H1 (cell line): ENCODE measurements around the gene ACOX1. TPM values are rescaled to one million over a fixed set of nuclear protein-coding genes. Genes with fewer than 3 reads are reported as not detected.

Source experiments
- CTCF ChIA-PET: fragments of 300-600 bp; sonication (Branson Sonifier 250); formaldehyde crosslinking; loops from one replicate; lab custom pipeline; 2021; ENCODE audit not compliant: partially characterized antibody; lab: Charles Lee
- POLR2A ChIA-PET: fragments of 300-600 bp; sonication (Branson Sonifier 250); formaldehyde crosslinking; loops from one replicate; lab custom pipeline; 2021; ENCODE audit warnings: inconsistent platforms; ENCODE audit not compliant: partially characterized antibody; lab: Charles Lee
- DNase-seq, 2 experiments: peaks; one replicate each; pipeline versions ENCODE4 v3.0.0 to v3.0.0-alpha.2; 2010 to 2022; ENCODE audit warnings: low spot score in 2 of 2, low read depth in 1 of 2, mixed read lengths in 1 of 2
- FAIRE-seq: peaks from 2 replicates; lab custom pipeline; 2011; peaks lifted over from hg19 to GRCh38; lab: Jason Lieb, UNC
- H2AFZ ChIP-seq: 2 replicates; pipeline ENCODE4 v1.8.1; 2012; ENCODE audit warnings: low read length, inconsistent platforms
- H2AK5ac ChIP-seq: 2 replicates; pipeline ENCODE4 v1.6.1; 2013; ENCODE audit warnings: low read depth, low read length
- H2BK120ac ChIP-seq: replicated peaks from 2 replicates; pipeline ENCODE3; 2013; ENCODE audit warnings: low read depth, low read length, inconsistent platforms
- H2BK12ac ChIP-seq: 2 replicates; pipeline ENCODE4 v1.6.1; 2013; ENCODE audit warnings: low read depth, low read length
- H2BK15ac ChIP-seq: 2 replicates; pipeline ENCODE4 v1.6.1; 2013; ENCODE audit warnings: low read length
- H2BK20ac ChIP-seq: 2 replicates; pipeline ENCODE4 v1.6.1; 2013; ENCODE audit warnings: low read length
- H2BK5ac ChIP-seq: 2 replicates; pipeline ENCODE4 v1.6.1; 2013; ENCODE audit warnings: low read depth, low read length
- H3K14ac ChIP-seq: 2 replicates; pipeline ENCODE4 v1.6.1; 2013; ENCODE audit warnings: inconsistent platforms; ENCODE audit not compliant: insufficient read length
- H3K18ac ChIP-seq: 2 replicates; pipeline ENCODE4 v1.6.1; 2013; ENCODE audit warnings: low read length; ENCODE audit errors: extremely low read depth
- H3K23ac ChIP-seq: 2 replicates; pipeline ENCODE4 v1.6.1; 2013; ENCODE audit warnings: inconsistent platforms; ENCODE audit not compliant: insufficient read length
- H3K23me2 ChIP-seq: 2 replicates; pipeline ENCODE4 v1.6.1; 2013; ENCODE audit warnings: low read depth, low read length
- H3K27ac ChIP-seq: 2 replicates; pipeline ENCODE4 v1.6.1; 2011; ENCODE audit warnings: low read depth, low read length, inconsistent platforms
- H3K27me3 ChIP-seq, 4 experiments: replicated peaks in 1 of 4; 1 replicate in 1 of 4; 2 replicates in 3 of 4; pipeline versions ENCODE4 v1.6.1 to v1.8.1; 2011 to 2013; ENCODE audit warnings: low read length in 3 of 4, mild to moderate bottlenecking in 3 of 4, inconsistent platforms in 2 of 4, mixed read lengths in 2 of 4, moderate library complexity in 1 of 4; ENCODE audit not compliant: control insufficient read depth in 3 of 4, insufficient read depth in 3 of 4; ENCODE audit errors: extremely low read depth in 1 of 4
- H3K36me3 ChIP-seq, 4 experiments: 2 replicates each; pipeline versions ENCODE4 v1.6.1 to v1.8.1; 2011 to 2013; ENCODE audit warnings: mild to moderate bottlenecking in 4 of 4, low read length in 3 of 4, moderate library complexity in 2 of 4, control low read depth in 1 of 4, inconsistent platforms in 1 of 4; ENCODE audit not compliant: insufficient read depth in 4 of 4, control insufficient read depth in 2 of 4
- H3K4ac ChIP-seq: replicated peaks from 2 replicates; pipeline ENCODE3; 2013; ENCODE audit warnings: low read length, low read depth, mixed read lengths, inconsistent platforms; ENCODE audit not compliant: insufficient read length
- H3K4me1 ChIP-seq, 4 experiments: replicated peaks in 1 of 4; 1 replicate in 1 of 4; 2 replicates in 3 of 4; pipeline versions ENCODE4 v1.6.1 to v1.8.1; 2011 to 2013; ENCODE audit warnings: low read length in 3 of 4, inconsistent platforms in 2 of 4, mixed read lengths in 1 of 4; ENCODE audit not compliant: insufficient read depth in 4 of 4, control insufficient read depth in 3 of 4
- H3K4me2 ChIP-seq, 2 experiments: 2 replicates each; pipeline versions ENCODE4 v1.6.1 to v1.8.1; 2011 to 2013; ENCODE audit warnings: low read depth in 2 of 2, low read length in 2 of 2, control low read depth in 1 of 2, inconsistent platforms in 1 of 2, mild to moderate bottlenecking in 1 of 2; ENCODE audit not compliant: insufficient read depth in 1 of 2
- H3K4me3 ChIP-seq, 4 experiments: fragments of 200-600, 300-600 bp in 1 of 4; sonication (generic), shearing (Covaris generic), sonication (Bioruptor Twin) in 1 of 4; 2 replicates each; pipeline versions ENCODE4 v1.5.1 to v1.8.1; 2011 to 2016; ENCODE audit warnings: low read length in 4 of 4, low read depth in 3 of 4, control low read depth in 2 of 4, inconsistent platforms in 2 of 4, mild to moderate bottlenecking in 2 of 4, mixed read lengths in 1 of 4, moderate library complexity in 1 of 4; ENCODE audit not compliant: insufficient read depth in 2 of 4; ENCODE audit errors: extremely low read depth in 1 of 4
- H3K56ac ChIP-seq: replicated peaks from 2 replicates; pipeline ENCODE3; 2013; ENCODE audit warnings: low read depth, mild to moderate bottlenecking, mixed read lengths, low read length, inconsistent platforms; ENCODE audit not compliant: insufficient read length
- H3K79me1 ChIP-seq: 2 replicates; pipeline ENCODE4 v1.6.1; 2013; ENCODE audit warnings: low read depth, low read length, control low read depth
- H3K79me2 ChIP-seq, 2 experiments: 2 replicates each; pipeline versions ENCODE4 v1.6.1 to v1.8.1; 2012 to 2013; ENCODE audit warnings: low read length in 2 of 2, mild to moderate bottlenecking in 2 of 2, inconsistent platforms in 1 of 2; ENCODE audit not compliant: insufficient read depth in 2 of 2, control insufficient read depth in 1 of 2
- H3K9ac ChIP-seq, 4 experiments: replicated peaks in 1 of 4; 1 replicate in 1 of 4; 2 replicates in 3 of 4; pipeline versions ENCODE4 v1.6.1 to v1.8.1; 2011 to 2013; ENCODE audit warnings: low read depth in 3 of 4, low read length in 3 of 4, control low read depth in 2 of 4, mild to moderate bottlenecking in 2 of 4, moderate library complexity in 2 of 4, inconsistent platforms in 1 of 4; ENCODE audit errors: extremely low read depth in 1 of 4
- H3K9me3 ChIP-seq, 2 experiments: 2 replicates each; pipeline versions ENCODE4 v1.6.1 to v1.8.1; 2012 to 2013; ENCODE audit warnings: mild to moderate bottlenecking in 2 of 2, moderate library complexity in 2 of 2, control low read depth in 1 of 2, inconsistent platforms in 1 of 2, low read depth in 1 of 2, low read length in 1 of 2, mixed read lengths in 1 of 2; ENCODE audit not compliant: insufficient read depth in 2 of 2
- H4K20me1 ChIP-seq, 2 experiments: replicated peaks in 1 of 2; 2 replicates each; pipeline versions ENCODE3 to v1.8.1; 2011 to 2013; ENCODE audit warnings: inconsistent platforms in 2 of 2, low read length in 2 of 2, mild to moderate bottlenecking in 1 of 2; ENCODE audit not compliant: insufficient read depth in 2 of 2, control insufficient read depth in 1 of 2
- H4K5ac ChIP-seq: 2 replicates; pipeline ENCODE4 v1.6.1; 2013; ENCODE audit warnings: low read length, low read depth, mixed read lengths, inconsistent platforms; ENCODE audit not compliant: insufficient read length
- H4K8ac ChIP-seq: 2 replicates; pipeline ENCODE4 v1.8.0; 2013; ENCODE audit warnings: mild to moderate bottlenecking, moderate library complexity, low read length, inconsistent platforms; ENCODE audit not compliant: insufficient read depth; ENCODE audit errors: extremely low read depth
- H4K91ac ChIP-seq: replicated peaks from 2 replicates; pipeline ENCODE3; 2013; ENCODE audit warnings: low read length, mixed read lengths, inconsistent platforms; ENCODE audit not compliant: insufficient read length
- BCL11A ChIP-seq, 2 experiments: IDR thresholded peaks; one replicate each; pipeline ENCODE4 v1.6.1; 2011; ENCODE audit warnings: low read depth in 2 of 2, low read length in 2 of 2, mild to moderate bottlenecking in 2 of 2
- EP300 ChIP-seq, 2 experiments: IDR thresholded peaks; 1 replicate in 1 of 2; 2 replicates in 1 of 2; pipeline ENCODE4 v1.6.1; 2011 to 2012; ENCODE audit warnings: low read depth in 2 of 2, low read length in 2 of 2, mild to moderate bottlenecking in 2 of 2, borderline replicate concordance in 1 of 2, inconsistent platforms in 1 of 2, moderate library complexity in 1 of 2
- HDAC2 ChIP-seq, 2 experiments: fragments of 300-600 bp in 1 of 2; sonication (generic) in 1 of 2; IDR thresholded peaks; 2 replicates each; pipeline ENCODE4 v1.6.1; 2011 to 2012; ENCODE audit warnings: low read depth in 2 of 2, low read length in 2 of 2, mild to moderate bottlenecking in 2 of 2, moderate library complexity in 2 of 2, borderline replicate concordance in 1 of 2, inconsistent platforms in 1 of 2
- HDAC6 ChIP-seq: IDR thresholded peaks from one replicate; pipeline ENCODE4 v1.7.1; 2012; ENCODE audit warnings: low read depth, mild to moderate bottlenecking, inconsistent platforms, low read length, moderate library complexity
- POLR2A ChIP-seq, 2 experiments: IDR thresholded peaks; 1 replicate in 1 of 2; 2 replicates in 1 of 2; pipeline ENCODE4 v1.6.1; 2011; ENCODE audit warnings: low read depth in 2 of 2, low read length in 2 of 2, mild to moderate bottlenecking in 2 of 2; ENCODE audit errors: control extremely low read depth in 1 of 2
- RBBP5 ChIP-seq: IDR thresholded peaks from 2 replicates; pipeline ENCODE4 v1.7.1; 2012; ENCODE audit warnings: low read depth, mild to moderate bottlenecking, inconsistent platforms, low read length, moderate library complexity, borderline replicate concordance
- SP2 ChIP-seq: IDR thresholded peaks from 2 replicates; pipeline ENCODE4 v1.6.1; 2012; ENCODE audit warnings: mild to moderate bottlenecking, low read length, inconsistent platforms
- SRF ChIP-seq: IDR thresholded peaks from 2 replicates; pipeline ENCODE4 v1.6.1; 2011; ENCODE audit warnings: mild to moderate bottlenecking, low read depth, low read length, moderate library complexity
- WGBS, 2 experiments: shearing (Covaris generic) in 1 of 2; methylation state at CpG; one replicate each; pipeline versions ENCODE4 v1.1.6 to v1.1.7; 2013 to 2015; ENCODE audit warnings: low lambda C conversion rate in 2 of 2, mixed read lengths in 2 of 2, inconsistent platforms in 1 of 2, low coverage in 1 of 2, missing lambda C conversion rate in 1 of 2; ENCODE audit not compliant: insufficient replicate concordance in 2 of 2, insufficient coverage in 1 of 2, insufficient read length in 1 of 2; ENCODE audit errors: extremely low coverage in 1 of 2, missing lambda C conversion rate in 1 of 2; 5-methylcytosine and 5-hydroxymethylcytosine counted together
- polyA plus RNA-seq, 7 experiments: library from polyadenylated mRNA; depleted of rRNA in 3 of 7; stranded (reverse) in 5 of 7; unstranded in 2 of 7; fragments of >200 nt in 5 of 7; fragments of 200-250 nt in 2 of 7; gene quantifications; 1 replicate in 5 of 7; 2 replicates in 1 of 7; 4 replicates in 1 of 7; pipeline versions ENCODE4 v1.2.1 to v1.2.3, GENCODE V29; 2011 to 2013; ENCODE audit warnings: missing spikeins in 2 of 7, mixed read lengths in 2 of 7
- total RNA-seq: library from RNA; stranded (reverse); fragmentation: NEBNext Ultra II Directional; extraction: Animal tissue kit (Norgen Biotek cat#: 25700); gene quantifications from 2 replicates; pipeline ENCODE4 v1.2.1, GENCODE V29; 2021

ACOX1 gene
- total and polyA plus RNA-seq, 2 of the 8 experiments (the other 6 are each of a cell fraction or from before 2014, with no cell fraction given): 10.5 to 30.4 TPM

DNA sequence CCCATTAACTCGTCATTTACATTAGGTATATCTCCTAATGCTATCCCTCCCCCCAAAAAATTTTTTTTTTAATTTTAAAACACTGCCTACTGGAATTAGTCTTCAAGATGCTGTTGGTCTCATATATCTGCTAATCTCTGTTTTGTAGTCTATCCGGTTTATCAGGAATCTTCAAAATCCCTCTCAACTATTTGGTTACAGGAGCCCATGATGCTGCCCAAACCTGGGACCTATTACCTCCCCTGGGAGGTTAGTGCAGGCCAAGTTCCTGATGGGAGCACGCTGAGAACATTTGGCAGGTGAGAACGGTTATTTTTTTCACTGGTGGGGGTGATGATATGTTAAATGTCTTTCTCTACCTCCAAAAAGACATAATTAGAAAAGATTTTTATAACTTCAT, 7.0 kb upstream of the ACOX1 start:
- no peak overlapping the region for H4K91ac ChIP-seq
- H3K27me3 ChIP-seq: no peaks in the 10 kb centered on the region
- no peak overlapping the region for H2BK12ac ChIP-seq
- no peak overlapping the region for H2BK120ac ChIP-seq
- 0 out of 2 replicates have a peak, but pooled peaks cover 3% of the 10 kb centered on the region for H3K79me1 ChIP-seq
- no peak overlapping the region for H3K4me3 ChIP-seq
- ChIA-PET POLR2A (no interaction called here), CTCF (interaction anchor here (0.7 to 2.7 kb wide), 3 partner anchors 14 to 264 kb away, joined by 3 to 19 read pairs (median 15); partner anchors contain the start of gene CDK3)
- H2AK5ac ChIP-seq: no peak overlapping the region
- no peak overlapping the region for H3K27ac ChIP-seq
- no peak overlapping the region for H3K9ac ChIP-seq
- H2BK5ac ChIP-seq: no peak overlapping the region
- H3K56ac ChIP-seq: no peak overlapping the region
- WGBS, 2 experiments: 91% methylated on average over 4 of the region's 4 CpGs; no CpG with 5 or more reads in 1 of the 2 experiments
- H3K23me2 ChIP-seq: no peaks in the 10 kb centered on the region
- no peak overlapping the region for H3K4ac ChIP-seq
- no peak overlapping the region for H4K8ac ChIP-seq
- no peaks in the 10 kb centered on the region for H4K20me1 ChIP-seq
- no peak overlapping the region for H4K5ac ChIP-seq
- H3K9me3 ChIP-seq: no peaks in the 10 kb centered on the region
- no peak overlapping the region for H3K4me2 ChIP-seq
- H2BK20ac ChIP-seq: no peak overlapping the region
- H3K79me2 ChIP-seq: peaks cover 0 to 16% of the 10 kb centered on the region in 2 experiments; a peak in 1 of 4 replicates
- TF ChIP-seq EP300 (IDR thresholded peaks at IDR 0.05; ENCODE audit: borderline replicate concordance in 1 of 2, low read depth in 2 of 2, low read length in 2 of 2): no peak
- no peak for TF ChIP-seq POLR2A (IDR thresholded peaks at IDR 0.05; ENCODE audit: control extremely low read depth in 1 of 2, low read depth in 2 of 2, low read length in 2 of 2)
- no peak for TF ChIP-seq SRF
- no peak for TF ChIP-seq HDAC2 (IDR thresholded peaks at IDR 0.05; ENCODE audit: borderline replicate concordance in 1 of 2, low read depth in 2 of 2, low read length in 2 of 2)
- no peak for TF ChIP-seq SP2
- TF ChIP-seq RBBP5: no peak
- TF ChIP-seq HDAC6: no peak
- no peak for TF ChIP-seq BCL11A (IDR thresholded peaks at IDR 0.05; ENCODE audit: low read depth in 2 of 2, low read length in 2 of 2)
- H3K14ac ChIP-seq: no peak overlapping the region
- FAIRE-seq (no peak), DNase-seq (no peak)
- no peak overlapping the region for H2AFZ ChIP-seq
- no peak overlapping the region for H3K18ac ChIP-seq
- peaks cover 0 to 3% (median 1%) of the 10 kb centered on the region in 4 experiments; a peak in 4 of 8 replicates for H3K36me3 ChIP-seq
- peaks cover 7 to 13% (median 10%) of the 10 kb centered on the region in 4 experiments for H3K4me1 ChIP-seq
- no peak overlapping the region for H3K23ac ChIP-seq
- H2BK15ac ChIP-seq: no peak overlapping the region
